HepG2 (cell line): ENCODE measurements around the gene CFL1. TPM values are rescaled to one million over a fixed set of nuclear protein-coding genes. Genes with fewer than 3 reads are reported as not detected.

Source experiments
- BORCS8-MEF2B ChIP-seq: sonication (generic); formaldehyde crosslinking; IDR thresholded peaks from 2 replicates; pipeline ENCODE4 v1.8.0; 2022; ENCODE audit warnings: mild to moderate bottlenecking, missing genetic modification reagents
- CBFB ChIP-seq: sonication (generic); formaldehyde crosslinking; IDR thresholded peaks from 2 replicates; pipeline ENCODE4 v1.4.0; 2020; ENCODE audit warnings: missing genetic modification reagents
- DNMT1 ChIP-seq: sonication (generic); formaldehyde crosslinking; IDR thresholded peaks from 2 replicates; pipeline ENCODE4 v1.5.1; 2020; ENCODE audit warnings: mild to moderate bottlenecking, missing genetic modification reagents
- GMEB2 ChIP-seq: IDR thresholded peaks from 2 replicates; pipeline ENCODE4 v1.6.1; 2016; ENCODE audit warnings: missing biosample characterization, missing genetic modification reagents, low read depth
- HMGXB3 ChIP-seq: sonication (generic); formaldehyde crosslinking; IDR thresholded peaks from 2 replicates; pipeline ENCODE4 v1.4.0; 2020; ENCODE audit warnings: missing genetic modification reagents, borderline replicate concordance
- ISX ChIP-seq: sonication (generic); formaldehyde crosslinking; conservative IDR thresholded peaks from 2 replicates; pipeline ENCODE4 v1.5.0; 2020; ENCODE audit warnings: missing genetic modification reagents
- KLF9 ChIP-seq: IDR thresholded peaks from 2 replicates; pipeline ENCODE4 v1.6.1; 2016; ENCODE audit warnings: low read depth
- PAX8 ChIP-seq: sonication (generic); formaldehyde crosslinking; IDR thresholded peaks from 2 replicates; pipeline ENCODE4 v1.8.0; 2022; ENCODE audit warnings: mild to moderate bottlenecking, missing genetic modification reagents, borderline replicate concordance
- RNF2 ChIP-seq: fragments of 450-650 bp; conservative IDR thresholded peaks from 2 replicates; pipeline ENCODE4 v1.6.1; 2016; ENCODE audit warnings: low read depth
- SIN3A ChIP-seq: IDR thresholded peaks from 2 replicates; pipeline ENCODE4 v1.6.1; 2011; ENCODE audit warnings: low read depth, mild to moderate bottlenecking, control low read depth, low read length, borderline replicate concordance
- SMAD9 ChIP-seq: sonication (generic); formaldehyde crosslinking; IDR thresholded peaks from 2 replicates; pipeline ENCODE4 v1.5.1; 2020; ENCODE audit warnings: mild to moderate bottlenecking, missing genetic modification reagents
- SOX5 ChIP-seq: IDR thresholded peaks from 2 replicates; pipeline ENCODE4 v1.6.1; 2016; ENCODE audit warnings: borderline replicate concordance
- TBL1XR1 ChIP-seq: fragments of 150-350 bp; IDR thresholded peaks from 2 replicates; pipeline ENCODE4 v1.6.1; 2014; ENCODE audit warnings: borderline replicate concordance, low read length; ENCODE audit not compliant: partially characterized antibody
- UBTF ChIP-seq: sonication (generic); formaldehyde crosslinking; IDR thresholded peaks from 2 replicates; pipeline ENCODE4 v1.4.0; 2020; ENCODE audit warnings: mild to moderate bottlenecking, missing genetic modification reagents
- YEATS2 ChIP-seq: sonication (generic); formaldehyde crosslinking; IDR thresholded peaks from 2 replicates; pipeline ENCODE4 v1.4.0; 2020; ENCODE audit warnings: missing genetic modification reagents, borderline replicate concordance
- YY1 ChIP-seq: IDR thresholded peaks from 2 replicates; pipeline ENCODE4 v1.6.1; 2011; ENCODE audit warnings: low read length, low read depth, moderate library complexity, mild to moderate bottlenecking; ENCODE audit not compliant: insufficient read depth, insufficient replicate concordance
- ZFP36L2 ChIP-seq: sonication (generic); formaldehyde crosslinking; IDR thresholded peaks from 2 replicates; pipeline ENCODE4 v1.4.0; 2020; ENCODE audit warnings: missing genetic modification reagents
- ZMAT3 ChIP-seq: sonication (generic); formaldehyde crosslinking; conservative IDR thresholded peaks from 2 replicates; pipeline ENCODE4 v1.7.0; 2021; ENCODE audit warnings: missing genetic modification reagents
- ZNF234 ChIP-seq: sonication (generic); formaldehyde crosslinking; conservative IDR thresholded peaks from 2 replicates; pipeline ENCODE4 v1.5.1; 2020; ENCODE audit warnings: mild to moderate bottlenecking, missing genetic modification reagents
- ZNF251 ChIP-seq: sonication (generic); formaldehyde crosslinking; IDR thresholded peaks from 2 replicates; pipeline ENCODE4 v1.9.0; 2021; ENCODE audit warnings: mild to moderate bottlenecking, missing genetic modification reagents
- ZNF264 ChIP-seq: sonication (generic); formaldehyde crosslinking; IDR thresholded peaks from 2 replicates; pipeline ENCODE4 v1.4.0; 2020; ENCODE audit warnings: missing genetic modification reagents
- ZNF441 ChIP-seq: sonication (generic); formaldehyde crosslinking; IDR thresholded peaks from 2 replicates; pipeline ENCODE4 v1.7.0; 2021; ENCODE audit warnings: missing genetic modification reagents, borderline replicate concordance
- polyA plus RNA-seq, 8 experiments: library from polyadenylated mRNA; depleted of rRNA in 3 of 8; stranded (reverse) in 7 of 8; unstranded in 1 of 8; fragments of >200 nt; fragmentation: Illumina TruSeq in 4 of 8; extraction: Trizol in 4 of 8; gene quantifications; 2 replicates each; pipeline versions ENCODE4 v1.2.1 to v1.2.3, GENCODE V29; 2011 to 2016; ENCODE audit warnings: low read depth in 4 of 8, missing spikeins in 1 of 8, mixed read lengths in 1 of 8; ENCODE audit not compliant: insufficient read depth in 1 of 8
- total RNA-seq, 5 experiments: library from RNA; depleted of rRNA; stranded (reverse); fragments of >200 nt; fragmentation: Illumina TruSeq; extraction: Trizol; gene quantifications; 2 replicates each; pipeline ENCODE4 v1.2.3, GENCODE V29; 2016; ENCODE audit warnings: low read depth in 1 of 5

CFL1 gene
- total and polyA plus RNA-seq, 2 of the 13 experiments (the other 11 are each of a cell fraction or from before 2014, with no cell fraction given): 379 to 383 TPM

GRCh38 chr11:65890324-65891218, 32.6 kb upstream of the CFL1 start, which contains the start of gene CCDC85B (continued):
- no peak for TF ChIP-seq CBFB (CRISPR knock-in tag)
- TF ChIP-seq PAX8: peak; percentile 34; the same call in 1 of the 2 replicates
- TF ChIP-seq YY1: peak; percentile 79
- TF ChIP-seq HMGXB3: no peak
- no peak for TF ChIP-seq KLF9 (CRISPR knock-in tag)
- TF ChIP-seq ZNF264 (CRISPR knock-in tag): no peak
- TF ChIP-seq GMEB2 (CRISPR knock-in tag): no peak
- no peak for TF ChIP-seq ZFP36L2
- TF ChIP-seq YEATS2 (CRISPR knock-in tag): no peak
- TF ChIP-seq ZMAT3: peak; percentile 88
- peak; percentile 82 for TF ChIP-seq UBTF (CRISPR knock-in tag)
- TF ChIP-seq SMAD9: no peak
- TF ChIP-seq TBL1XR1: no peak
- TF ChIP-seq ZNF441 (CRISPR knock-in tag): peak; percentile 83; the same call in 1 of the 2 replicates
- TF ChIP-seq BORCS8-MEF2B: peak; percentile 90
- peak; percentile 63; the same call in 1 of the 2 replicates for TF ChIP-seq DNMT1
- TF ChIP-seq ISX (CRISPR knock-in tag): 0 out of 2 replicates have a peak, but pooled peaks have one; percentile 45
- peak; percentile 96 for TF ChIP-seq RNF2
- TF ChIP-seq SOX5 (CRISPR knock-in tag): no peak
- peak; percentile 49; the same call in 1 of the 2 replicates for TF ChIP-seq SIN3A
- TF ChIP-seq ZNF234 (CRISPR knock-in tag): no peak
- no peak for TF ChIP-seq ZNF251 (CRISPR knock-in tag)
